HCT116 (cell line): ENCODE measurements around the gene RBM12. TPM values are rescaled to one million over a fixed set of nuclear protein-coding genes. Genes with fewer than 3 reads are reported as not detected.

ENCODE experiments used
- ATAC-seq: fragments of 200-7000 bp; cut with Tn5 transposase; 2 replicates; pipeline ENCODE4 v1.9.1; 2020; ENCODE audit warnings: mild to moderate bottlenecking, moderate library complexity
- BruUV-seq: library from RNA; stranded (reverse); fragments of 400-500 nt; replicated peaks from 2 replicates; lab custom pipeline; 2021; lab: Mats Ljungman, UMichigan
- CTCF ChIA-PET: fragments of 300-600 bp; sonication (Branson Sonifier 250); formaldehyde crosslinking; loops from one replicate; lab custom pipeline; 2021; ENCODE audit warnings: antibody characterized with exemption; lab: Charles Lee
- POLR2A ChIA-PET: fragments of 300-600, 350-600 bp; sonication (Branson Sonifier 250); formaldehyde crosslinking; loops from one replicate; lab custom pipeline; 2021; ENCODE audit warnings: antibody characterized with exemption; lab: Charles Lee
- RAD21 ChIA-PET, 2 experiments: fragments of 300-600 bp; sonication (Branson Sonifier 250); formaldehyde crosslinking; loops; one replicate each; lab custom pipeline; 2023; ENCODE audit warnings: low total read pairs in 2 of 2; ENCODE audit not compliant: uncharacterized antibody in 2 of 2, unreplicated experiment in 2 of 2, low non-redundant PET in 1 of 2; lab: Charles Lee
- DNase-seq: peaks from one replicate; pipeline ENCODE4 v3.0.0-alpha.2; 2010; ENCODE audit warnings: low read depth, low spot score
- H2AFZ ChIP-seq: fragments of 200-600 bp; shearing (Covaris generic), sonication (generic); 2 replicates; pipeline ENCODE4 v1.6.1; 2017; ENCODE audit warnings: low read depth, mixed run types, mixed read lengths, antibody characterized with exemption, low read length; ENCODE audit not compliant: poor library complexity, severe bottlenecking
- H3K27ac ChIP-seq: 2 replicates; pipeline ENCODE4 v1.5.1; 2012; ENCODE audit warnings: low read depth, low read length
- H3K27me3 ChIP-seq: fragments of 200-600 bp; sonication (generic); 2 replicates; pipeline ENCODE4 v1.6.1; 2016; ENCODE audit warnings: mixed run types, low read length, mixed read lengths; ENCODE audit not compliant: insufficient read depth
- H3K36me3 ChIP-seq, 2 experiments: fragments of 200-500 bp in 1 of 2; fragments of 200-600 bp in 1 of 2; sonication (Bioruptor generic) in 1 of 2; sonication (generic) in 1 of 2; 2 replicates each; pipeline versions ENCODE4 v1.5.1 to v1.6.1; 2014 to 2016; ENCODE audit warnings: low read length in 2 of 2, inconsistent platforms in 1 of 2, mixed read lengths in 1 of 2, mixed run types in 1 of 2; ENCODE audit not compliant: insufficient read depth in 2 of 2, control insufficient read depth in 1 of 2
- H3K4me1 ChIP-seq, 2 experiments: fragments of 200-600 bp in 1 of 2; sonication (generic) in 1 of 2; 2 replicates each; pipeline versions ENCODE4 v1.5.1 to v1.6.1; 2012 to 2017; ENCODE audit warnings: low read length in 2 of 2, inconsistent platforms in 1 of 2, mild to moderate bottlenecking in 1 of 2, mixed read lengths in 1 of 2, mixed run types in 1 of 2, moderate library complexity in 1 of 2; ENCODE audit not compliant: insufficient read depth in 2 of 2, control insufficient read depth in 1 of 2
- H3K4me2 ChIP-seq: fragments of 200-600 bp; sonication (generic); 2 replicates; pipeline ENCODE4 v1.6.1; 2017; ENCODE audit warnings: mixed run types, low read length, mixed read lengths
- H3K4me3 ChIP-seq, 2 experiments: fragments of 200-600 bp in 1 of 2; sonication (generic) in 1 of 2; replicated peaks in 1 of 2; 2 replicates each; pipeline ENCODE4 v1.5.1; 2011 to 2016; ENCODE audit warnings: low read length in 2 of 2, control low read depth in 1 of 2, low read depth in 1 of 2, mild to moderate bottlenecking in 1 of 2, mixed read lengths in 1 of 2, mixed run types in 1 of 2
- H3K79me2 ChIP-seq: fragments of 200-600 bp; sonication (generic); 2 replicates; pipeline ENCODE4 v1.6.1; 2017; ENCODE audit warnings: mild to moderate bottlenecking, mixed run types, low read length, moderate library complexity, mixed read lengths; ENCODE audit not compliant: insufficient read depth
- H3K9ac ChIP-seq: fragments of 200-600 bp; sonication (generic); 2 replicates; pipeline ENCODE4 v1.6.1; 2016; ENCODE audit warnings: low read length, mixed read lengths
- H3K9me2 ChIP-seq: fragments of 200-600 bp; sonication (generic), shearing (Covaris generic); 2 replicates; pipeline ENCODE4 v1.6.1; 2017; ENCODE audit warnings: mixed run types, mild to moderate bottlenecking, moderate library complexity; ENCODE audit not compliant: insufficient read depth
- H3K9me3 ChIP-seq, 2 experiments: fragments of 200-500 bp in 1 of 2; fragments of 200-600 bp in 1 of 2; sonication (Bioruptor generic) in 1 of 2; sonication (generic) in 1 of 2; 2 replicates each; pipeline ENCODE4 v1.6.1; 2014 to 2017; ENCODE audit warnings: low read length in 2 of 2, mixed read lengths in 2 of 2, inconsistent platforms in 1 of 2, low read depth in 1 of 2, mild to moderate bottlenecking in 1 of 2, mixed run types in 1 of 2, moderate library complexity in 1 of 2; ENCODE audit not compliant: control insufficient read depth in 1 of 2, insufficient read depth in 1 of 2
- H4K20me1 ChIP-seq: fragments of 200-600 bp; sonication (generic), shearing (Covaris generic); 2 replicates; pipeline ENCODE4 v1.6.1; 2017; ENCODE audit warnings: mixed run types, mild to moderate bottlenecking, moderate library complexity; ENCODE audit not compliant: insufficient read depth
- CBX3 ChIP-seq: IDR thresholded peaks from 2 replicates; pipeline ENCODE4 v1.6.1; 2012; ENCODE audit warnings: low read depth
- EGR1 ChIP-seq: IDR thresholded peaks from 2 replicates; pipeline ENCODE4 v1.6.1; 2012; ENCODE audit warnings: low read depth
- ELF1 ChIP-seq: IDR thresholded peaks from 2 replicates; pipeline ENCODE4 v1.6.1; 2012; ENCODE audit warnings: low read depth, borderline replicate concordance
- EZH2 ChIP-seq: fragments of 200-600 bp; sonication (generic); IDR thresholded peaks from 2 replicates; pipeline ENCODE4 v1.6.1; 2017; ENCODE audit warnings: antibody characterized with exemption, mixed run types
- JUND ChIP-seq: IDR thresholded peaks from 2 replicates; pipeline ENCODE4 v1.6.1; 2012
- MAX ChIP-seq: IDR thresholded peaks from 2 replicates; pipeline ENCODE4 v1.6.1; 2012
- POLR2A ChIP-seq: IDR thresholded peaks from 2 replicates; pipeline ENCODE4 v1.7.0; 2011; ENCODE audit warnings: borderline replicate concordance; ENCODE audit not compliant: insufficient read depth, insufficient read length; ENCODE audit errors: extremely low read depth
- POLR2AphosphoS5 ChIP-seq: IDR thresholded peaks from 2 replicates; pipeline ENCODE4 v1.6.1; 2011; ENCODE audit warnings: mild to moderate bottlenecking, low read depth, low read length, moderate library complexity
- SIN3A ChIP-seq: IDR thresholded peaks from 2 replicates; pipeline ENCODE4 v1.6.1; 2012; ENCODE audit warnings: low read depth
- SP1 ChIP-seq: IDR thresholded peaks from 2 replicates; pipeline ENCODE4 v1.6.1; 2012; ENCODE audit warnings: low read depth
- SRF ChIP-seq: IDR thresholded peaks from 2 replicates; pipeline ENCODE4 v1.6.1; 2012; ENCODE audit warnings: low read depth
- TCF7L2 ChIP-seq: IDR thresholded peaks from 2 replicates; pipeline ENCODE4 v1.7.0; 2011; ENCODE audit warnings: borderline replicate concordance, inconsistent platforms; ENCODE audit not compliant: insufficient read depth, insufficient read length; ENCODE audit errors: extremely low read depth
- YY1 ChIP-seq: IDR thresholded peaks from 2 replicates; pipeline ENCODE4 v1.6.1; 2011; ENCODE audit warnings: low read length, low read depth, moderate library complexity, mild to moderate bottlenecking; ENCODE audit not compliant: insufficient replicate concordance; ENCODE audit errors: extremely low read depth
- ZNF274 ChIP-seq: fragments of 200-500 bp; sonication (Bioruptor generic); IDR thresholded peaks from 2 replicates; pipeline ENCODE4 v1.6.1; 2014; ENCODE audit warnings: mild to moderate bottlenecking, low read depth, low read length, inconsistent platforms
- intact Hi-C: fragments of 100-400 bp; cut with micrococcal nuclease; formaldehyde crosslinking; loops from 2 replicates; pipeline ENCODE4 v1.10.0; 2022
- total RNA-seq: library from RNA; stranded (reverse); gene quantifications from one replicate; pipeline ENCODE4 v1.2.1, GENCODE V29; 2021; ENCODE audit not compliant: unreplicated experiment
- TF ChIP-seq, protein P1 (sequence below): IDR thresholded peaks from 2 replicates; pipeline ENCODE4 v1.6.1; 2012
- TF ChIP-seq, protein P2 (sequence below): IDR thresholded peaks from 2 replicates; pipeline ENCODE4 v1.6.1; 2011; ENCODE audit warnings: mild to moderate bottlenecking, low read length, moderate library complexity; ENCODE audit not compliant: insufficient replicate concordance; ENCODE audit errors: extremely low read depth

RBM12 gene
- total RNA-seq, 1 experiment from 2014 or later, result 110 TPM

DNA sequence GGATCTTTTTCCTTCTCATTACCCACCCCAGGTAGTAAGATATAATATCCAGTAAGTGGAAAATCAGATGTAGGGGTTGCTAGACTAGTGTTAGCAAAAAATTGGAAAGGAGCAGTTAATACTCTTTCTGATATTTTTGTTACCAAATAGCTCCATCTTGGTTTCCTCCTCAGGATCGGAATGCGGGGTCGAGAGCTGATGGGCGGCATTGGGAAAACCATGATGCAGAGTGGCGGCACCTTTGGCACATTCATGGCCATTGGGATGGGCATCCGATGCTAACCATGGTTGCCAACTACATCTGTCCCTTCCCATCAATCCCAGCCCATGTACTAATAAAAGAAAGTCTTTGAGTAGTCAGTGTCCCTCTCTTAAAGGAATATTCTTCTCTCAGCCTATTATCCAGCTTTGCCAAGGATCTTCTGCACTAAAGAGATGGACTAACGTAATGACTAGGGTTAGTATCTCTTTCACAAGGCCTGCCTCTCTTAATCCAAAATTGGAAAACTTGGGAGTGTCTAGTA lies 36.0 kb upstream of the RBM12 start:
- CTCF ChIA-PET, result interaction anchor here (0.7 to 1.2 kb wide), 2 partner anchors 188 to 438 kb away, joined by 3 to 4 read pairs; no protein-coding TSS in a partner anchor
- TF ChIP-seq SP1, result no peak
- no peak for TF ChIP-seq EGR1
- peak; percentile 50; the same call in 1 of the 2 replicates for TF ChIP-seq POLR2AphosphoS5
- no peak for TF ChIP-seq SRF
- TF ChIP-seq ZNF274, result no peak
- TF ChIP-seq JUND, result 0 out of 2 replicates have a peak, but pooled peaks have one; percentile 6
- peak overlapping the region; percentile 94 for H3K4me2 ChIP-seq
- RAD21 ChIA-PET, result no interaction called here
- intact Hi-C loops, result no loop called here
- H3K9ac ChIP-seq, result peak overlapping the region; percentile 93
- peak overlapping the region; percentile 95 for H3K4me3 ChIP-seq
- H3K79me2 ChIP-seq, result peaks cover 63% of the 10 kb centered on the region
- peaks cover 24 to 31% of the 10 kb centered on the region in 2 experiments; a peak in 3 of 4 replicates for H3K36me3 ChIP-seq
- BruUV-seq, result no TSS peak
- H3K9me3 ChIP-seq, result no peaks in the 10 kb centered on the region
- peaks cover 10 to 26% of the 10 kb centered on the region in 2 experiments for H3K4me1 ChIP-seq
- H3K27ac ChIP-seq, result peak overlapping the region; percentile 83; the same call in 1 of the 2 replicates
- H2AFZ ChIP-seq, result no peak overlapping the region
- no peaks in the 10 kb centered on the region for H3K9me2 ChIP-seq
- ATAC-seq (no peak), DNase-seq (no peak)
- no peaks in the 10 kb centered on the region for H3K27me3 ChIP-seq
- H4K20me1 ChIP-seq, result peaks cover 9% of the 10 kb centered on the region; the same call in 1 of the 2 replicates
- POLR2A ChIA-PET, result interaction anchor here (1.2 kb wide), 1 partner anchor 41 kb away, joined by 6 read pairs; the partner anchor contains the start of gene RBM39

- BruUV-seq, result no TSS peak
- ATAC-seq, result no peak
These were observed 35.4 kb upstream of the RBM12 start for GRCh38 chr20:35699957-35700624.

More at GRCh38 chr20:35699957-35700624, 35.4 kb upstream of the RBM12 start:
- TF ChIP-seq SIN3A (no peak), EGR1 (no peak), CBX3 (no peak), TCF7L2 (no peak), ELF1 (no peak), YY1 (no peak), EZH2 (no peak), MAX (no peak), POLR2A (no peak), JUND (no peak; the same call in 1 of the 2 replicates)
- TF ChIP-seq, protein P1, sequence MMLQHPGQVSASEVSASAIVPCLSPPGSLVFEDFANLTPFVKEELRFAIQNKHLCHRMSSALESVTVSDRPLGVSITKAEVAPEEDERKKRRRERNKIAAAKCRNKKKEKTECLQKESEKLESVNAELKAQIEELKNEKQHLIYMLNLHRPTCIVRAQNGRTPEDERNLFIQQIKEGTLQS, result no peak
- TF ChIP-seq, protein P2, sequence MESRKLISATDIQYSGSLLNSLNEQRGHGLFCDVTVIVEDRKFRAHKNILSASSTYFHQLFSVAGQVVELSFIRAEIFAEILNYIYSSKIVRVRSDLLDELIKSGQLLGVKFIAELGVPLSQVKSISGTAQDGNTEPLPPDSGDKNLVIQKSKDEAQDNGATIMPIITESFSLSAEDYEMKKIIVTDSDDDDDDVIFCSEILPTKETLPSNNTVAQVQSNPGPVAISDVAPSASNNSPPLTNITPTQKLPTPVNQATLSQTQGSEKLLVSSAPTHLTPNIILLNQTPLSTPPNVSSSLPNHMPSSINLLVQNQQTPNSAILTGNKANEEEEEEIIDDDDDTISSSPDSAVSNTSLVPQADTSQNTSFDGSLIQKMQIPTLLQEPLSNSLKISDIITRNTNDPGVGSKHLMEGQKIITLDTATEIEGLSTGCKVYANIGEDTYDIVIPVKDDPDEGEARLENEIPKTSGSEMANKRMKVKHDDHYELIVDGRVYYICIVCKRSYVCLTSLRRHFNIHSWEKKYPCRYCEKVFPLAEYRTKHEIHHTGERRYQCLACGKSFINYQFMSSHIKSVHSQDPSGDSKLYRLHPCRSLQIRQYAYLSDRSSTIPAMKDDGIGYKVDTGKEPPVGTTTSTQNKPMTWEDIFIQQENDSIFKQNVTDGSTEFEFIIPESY, result no peak
- RAD21 ChIA-PET, result no interaction called here
- peak overlapping the region; percentile 94 for H3K4me2 ChIP-seq
- POLR2A ChIA-PET, result interaction anchor here (1.4 kb wide), 1 partner anchor 42 kb away, joined by 4 read pairs; the partner anchor contains the start of gene RBM39
- H3K4me1 ChIP-seq, result peaks cover 10 to 26% of the 10 kb centered on the region in 2 experiments
- no peak for DNase-seq
- H3K27ac ChIP-seq, result peak overlapping the region; percentile 83
- peaks cover 5% of the 10 kb centered on the region; the same call in 1 of the 2 replicates for H4K20me1 ChIP-seq
- H2AFZ ChIP-seq, result no peak overlapping the region
- CTCF ChIA-PET, result interaction anchor here (0.7 to 1.2 kb wide), 2 partner anchors 188 to 439 kb away, joined by 3 to 4 read pairs; no protein-coding TSS in a partner anchor
- H3K79me2 ChIP-seq, result peaks cover 57% of the 10 kb centered on the region
- H3K9me3 ChIP-seq, result no peaks in the 10 kb centered on the region
- H3K4me3 ChIP-seq, result peak overlapping the region; percentile 95
- intact Hi-C loops, result no loop called here
- peak overlapping the region; percentile 93 for H3K9ac ChIP-seq
- no peaks in the 10 kb centered on the region for H3K9me2 ChIP-seq
- H3K27me3 ChIP-seq, result no peaks in the 10 kb centered on the region
- H3K36me3 ChIP-seq, result peaks cover 23 to 26% of the 10 kb centered on the region in 2 experiments; a peak in 3 of 4 replicates
